Keratinocyte (primary cell): Measurements from ENCODE around the gene CNNM1. TPM values are rescaled to one million over a fixed set of nuclear protein-coding genes. Genes with fewer than 3 reads are reported as not detected.

Experiments
- DNase-seq: peaks from one replicate; pipeline ENCODE4 v3.0.0-alpha.2; 2011; ENCODE audit warnings: low read depth, missing footprints, low spot score
- FAIRE-seq: peaks from 2 replicates; lab custom pipeline; 2011; peaks lifted over from hg19 to GRCh38; lab: Jason Lieb, UNC
- H2AFZ ChIP-seq: 2 replicates; pipeline ENCODE4 v1.6.0; 2012; ENCODE audit warnings: low read length, control low read depth, inconsistent platforms; ENCODE audit not compliant: control insufficient read depth
- H3K27ac ChIP-seq: 2 replicates; pipeline ENCODE4 v1.5.1; 2011; ENCODE audit warnings: low read length; ENCODE audit not compliant: control insufficient read depth, insufficient read depth
- H3K27me3 ChIP-seq: 3 replicates; pipeline ENCODE4 v1.6.0; 2011; ENCODE audit warnings: low read length; ENCODE audit not compliant: control insufficient read depth, insufficient read depth; ENCODE audit errors: extremely low read depth
- H3K36me3 ChIP-seq, 2 experiments: 2 replicates in 1 of 2; 3 replicates in 1 of 2; pipeline ENCODE4 v1.5.1; 2011; ENCODE audit warnings: low read length in 2 of 2, mild to moderate bottlenecking in 1 of 2; ENCODE audit not compliant: control insufficient read depth in 2 of 2, insufficient read depth in 2 of 2; ENCODE audit errors: extremely low read depth in 1 of 2
- H3K4me1 ChIP-seq: 3 replicates; pipeline ENCODE4 v1.5.1; 2011; ENCODE audit warnings: low read length; ENCODE audit not compliant: control insufficient read depth, insufficient read depth; ENCODE audit errors: extremely low read depth
- H3K4me2 ChIP-seq: 3 replicates; pipeline ENCODE4 v1.6.0; 2011; ENCODE audit warnings: low read depth, low read length; ENCODE audit not compliant: control insufficient read depth, insufficient read depth; ENCODE audit errors: extremely low read depth
- H3K4me3 ChIP-seq, 3 experiments: fragments of 200-600 bp in 1 of 3; sonication (generic) in 1 of 3; 2 replicates in 2 of 3; 3 replicates in 1 of 3; pipeline ENCODE4 v1.5.1; 2011 to 2016; ENCODE audit warnings: low read length in 3 of 3, mild to moderate bottlenecking in 3 of 3, control low read depth in 2 of 3, inconsistent platforms in 1 of 3, low read depth in 1 of 3, mixed read lengths in 1 of 3, mixed run types in 1 of 3, moderate library complexity in 1 of 3; ENCODE audit not compliant: control insufficient read depth in 2 of 3, insufficient read depth in 2 of 3; ENCODE audit errors: extremely low read depth in 1 of 3
- H3K79me2 ChIP-seq: 2 replicates; pipeline ENCODE4 v1.6.0; 2012; ENCODE audit warnings: low read length; ENCODE audit not compliant: control insufficient read depth, insufficient read depth
- H3K9ac ChIP-seq: 3 replicates; pipeline ENCODE4 v1.6.0; 2011; ENCODE audit warnings: low read length; ENCODE audit not compliant: control insufficient read depth, insufficient read depth; ENCODE audit errors: extremely low read depth
- H3K9me1 ChIP-seq: 3 replicates; pipeline ENCODE4 v1.6.0; 2011; ENCODE audit warnings: low read length; ENCODE audit not compliant: control insufficient read depth, insufficient read depth; ENCODE audit errors: extremely low read depth
- H3K9me3 ChIP-seq: 2 replicates; pipeline ENCODE4 v1.5.1; 2012; ENCODE audit warnings: low read depth, low read length; ENCODE audit not compliant: control insufficient read depth
- H4K20me1 ChIP-seq: 3 replicates; pipeline ENCODE4 v1.6.0; 2011; ENCODE audit warnings: low read length; ENCODE audit not compliant: control insufficient read depth, insufficient read depth; ENCODE audit errors: extremely low read depth
- CTCF ChIP-seq, 3 experiments: IDR thresholded peaks in 1 of 3; conservative IDR thresholded peaks in 1 of 3; optimal IDR thresholded peaks in 1 of 3; 2 replicates in 2 of 3; 3 replicates in 1 of 3; pipeline versions ENCODE3 to v1.5.1; 2011; ENCODE audit warnings: low read length in 3 of 3, mild to moderate bottlenecking in 3 of 3, moderate library complexity in 2 of 3, control low read depth in 1 of 3, inconsistent platforms in 1 of 3; ENCODE audit not compliant: insufficient read depth in 2 of 3; ENCODE audit errors: extremely low read depth in 1 of 3
- EZH2 ChIP-seq: IDR thresholded peaks from one replicate; pipeline ENCODE4 v1.6.1; 2012; ENCODE audit warnings: inconsistent platforms, mild to moderate bottlenecking, low read length, moderate library complexity
- dilution Hi-C: fragments of 300-500 bp; cut with MboI; formaldehyde crosslinking; loops from one replicate; pipeline ENCODE4 v1.7.0; 2020; ENCODE audit warnings: low sequenced_read_pairs; ENCODE audit not compliant: extremely low pct_ligation_motif_present
- polyA plus RNA-seq, 5 experiments: library from polyadenylated mRNA; depleted of rRNA in 3 of 5; stranded (reverse) in 3 of 5; stranded (forward) in 1 of 5; unstranded in 1 of 5; fragments of >200 nt; gene quantifications; 1 replicate in 1 of 5; 2 replicates in 3 of 5; 3 replicates in 1 of 5; pipeline versions ENCODE4 v1.2.1 to v1.2.3, GENCODE V29; 2011 to 2012; ENCODE audit warnings: missing spikeins in 2 of 5, low read depth in 1 of 5, low replicate concordance in 1 of 5

The CNNM1 gene
- polyA plus RNA-seq, 1 donor (not counting 4 experiments of a cell fraction or from before 2014, with no cell fraction given), result 0.83 TPM

DNA sequence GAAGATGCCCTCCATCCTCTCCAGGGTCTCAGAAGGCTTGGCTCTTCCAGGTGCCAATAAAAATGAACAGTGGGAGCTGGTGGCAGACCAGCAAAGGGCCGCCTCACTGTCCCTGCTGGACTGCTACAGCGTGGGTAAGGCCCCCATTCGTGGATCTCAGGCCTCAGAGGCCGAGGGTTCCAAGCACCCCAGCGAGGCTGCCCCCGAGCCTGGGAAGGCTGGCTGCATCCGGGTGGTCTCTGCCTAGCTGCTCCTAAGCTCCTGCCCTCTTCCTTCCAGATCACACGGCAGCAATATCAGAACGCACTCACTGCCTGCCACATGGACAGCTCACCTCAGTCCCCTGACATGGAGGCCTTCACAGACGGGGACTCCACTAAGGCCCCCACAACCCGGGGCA lies 58.4 kb downstream of the CNNM1 start:
- no peak overlapping the region for H2AFZ ChIP-seq
- DNase-seq, result no peak
- no peaks in the 10 kb centered on the region for H3K9me3 ChIP-seq
- no peak for FAIRE-seq
- H3K4me2 ChIP-seq, result no peak overlapping the region
- no peak overlapping the region for H3K9ac ChIP-seq
- H3K79me2 ChIP-seq, result no peaks in the 10 kb centered on the region
- dilution Hi-C loops, result no loop called here
- H3K4me3 ChIP-seq, result no peak overlapping the region
- H4K20me1 ChIP-seq, result no peaks in the 10 kb centered on the region
- no peaks in the 10 kb centered on the region for H3K27me3 ChIP-seq
- peaks cover 13% of the 10 kb centered on the region for H3K4me1 ChIP-seq
- H3K9me1 ChIP-seq, result no peaks in the 10 kb centered on the region
- H3K36me3 ChIP-seq, result no peaks in the 10 kb centered on the region
- no peak overlapping the region for H3K27ac ChIP-seq
- no peak for TF ChIP-seq EZH2
- TF ChIP-seq CTCF (optimal IDR thresholded peaks at IDR 0.05 in 1 of 3, IDR thresholded peaks at IDR 0.05 in 1 of 3, conservative IDR thresholded peaks at IDR 0.05 in 1 of 3; ENCODE audit: extremely low read depth in 1 of 3, insufficient read depth in 2 of 3, low read length in 3 of 3), result no peak

DNA sequence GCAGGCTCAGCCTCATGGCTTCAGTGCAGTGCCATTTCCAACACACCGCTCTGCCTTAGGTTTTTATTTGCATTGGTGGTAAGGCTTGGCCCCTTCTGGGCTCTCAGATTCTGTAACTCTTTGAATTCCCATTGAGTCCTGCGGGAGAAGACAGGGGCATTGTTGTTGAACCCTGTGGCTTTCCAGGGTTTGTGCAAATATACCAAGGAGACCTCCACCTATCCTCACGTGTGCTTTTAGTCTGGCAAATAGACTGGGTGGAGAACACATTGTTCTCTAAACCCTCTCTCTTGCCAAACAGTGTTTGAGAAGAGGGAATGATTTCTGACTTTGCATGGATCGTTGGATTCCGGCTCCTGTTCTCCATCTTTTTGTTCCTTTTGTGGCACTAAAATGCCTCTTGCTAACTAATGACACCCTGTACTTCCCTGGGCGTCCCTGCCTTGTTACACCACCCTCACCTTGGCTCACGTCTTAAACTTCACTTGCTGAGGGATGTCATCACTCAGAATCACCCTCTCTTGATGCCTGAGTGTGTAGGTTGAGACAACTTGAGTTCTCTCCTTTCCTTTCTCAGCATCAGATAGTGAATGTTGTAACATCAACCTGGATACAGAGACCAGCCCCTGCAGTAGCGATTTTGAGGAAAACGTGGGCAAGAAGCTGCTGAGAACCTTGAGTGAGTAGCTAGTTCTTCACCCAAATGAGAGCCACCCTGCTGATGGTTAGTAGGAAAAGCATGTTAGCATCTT lies 60.7 kb downstream of the CNNM1 start:
- Histone ChIP-seq H3K9me1 (peaks cover 2% of the 10 kb centered on the region), H3K4me1 (peaks cover 36% of the 10 kb centered on the region), H3K9ac (no peak overlapping the region), H3K4me2 (no peak overlapping the region), H3K9me3 (no peaks in the 10 kb centered on the region), H3K36me3 (no peaks in the 10 kb centered on the region), H3K27me3 (no peaks in the 10 kb centered on the region), H3K79me2 (no peaks in the 10 kb centered on the region), H3K4me3 (no peak overlapping the region), H3K27ac (no peak overlapping the region), H2AFZ (no peak overlapping the region), H4K20me1 (peaks cover 3% of the 10 kb centered on the region)
- dilution Hi-C loops, result no loop called here
- no peak for DNase-seq
- no peak for TF ChIP-seq CTCF (optimal IDR thresholded peaks at IDR 0.05 in 1 of 3, IDR thresholded peaks at IDR 0.05 in 1 of 3, conservative IDR thresholded peaks at IDR 0.05 in 1 of 3; ENCODE audit: extremely low read depth in 1 of 3, insufficient read depth in 2 of 3, low read length in 3 of 3)
- TF ChIP-seq EZH2, result no peak
- FAIRE-seq, result peak; percentile 5
